Measurements from ENCODE around the gene LCNL1. TPM values are rescaled to one million over a fixed set of nuclear protein-coding genes. Genes with fewer than 3 reads are reported as not detected.
A peak's percentile ranks its signal among the peaks of the same experiment; 100 is the strongest.

The LCNL1 gene
- total RNA-seq, 6 donors from 2014 or later, result 0.61 to 6.3 (median 1.8) TPM; not detected in 1

DNA sequence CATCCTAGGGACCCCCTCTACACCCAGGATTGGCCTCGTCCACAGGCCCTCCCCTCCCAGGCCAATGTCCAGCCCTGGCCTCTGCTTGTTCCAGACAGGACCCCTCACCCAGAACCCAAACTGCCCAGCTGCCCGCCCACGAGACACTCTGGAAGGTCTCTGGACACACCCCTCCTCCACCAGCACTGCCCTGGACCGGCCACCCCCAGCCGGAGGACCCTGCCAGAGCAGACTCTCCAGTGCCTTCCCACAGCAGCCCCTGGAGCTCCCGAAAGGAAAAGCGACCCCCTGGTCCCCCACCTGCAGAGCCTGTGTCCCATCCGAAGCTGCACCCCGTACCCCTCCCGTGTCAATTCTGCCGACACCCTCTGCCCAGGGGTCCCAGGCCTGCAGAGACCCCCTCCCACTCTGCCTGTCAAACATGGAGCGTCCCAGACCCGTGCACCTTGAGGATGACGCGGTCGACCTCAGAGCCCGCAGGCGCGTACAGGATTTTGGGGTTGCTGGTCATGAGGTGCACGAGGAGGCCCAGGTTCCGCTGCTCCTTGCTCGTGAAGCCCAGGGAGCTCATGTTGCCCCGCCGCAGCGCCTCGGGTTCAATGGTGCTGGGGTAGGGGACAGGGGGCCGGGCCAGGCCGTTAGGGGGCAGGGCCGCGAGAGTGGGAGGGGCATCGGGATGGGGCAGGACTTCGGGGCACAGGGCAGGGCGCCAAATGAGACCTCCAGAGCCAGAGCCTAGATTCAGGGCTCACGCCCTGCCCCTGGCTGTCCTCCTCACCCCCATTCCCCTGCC lies 37.3 kb downstream of the LCNL1 start:
- no peaks in the 10 kb centered on the region for H3K4me1 ChIP-seq
- TF ChIP-seq EP300 (IDR thresholded peaks at IDR 0.05), result no peak
- TF ChIP-seq, protein P1, sequence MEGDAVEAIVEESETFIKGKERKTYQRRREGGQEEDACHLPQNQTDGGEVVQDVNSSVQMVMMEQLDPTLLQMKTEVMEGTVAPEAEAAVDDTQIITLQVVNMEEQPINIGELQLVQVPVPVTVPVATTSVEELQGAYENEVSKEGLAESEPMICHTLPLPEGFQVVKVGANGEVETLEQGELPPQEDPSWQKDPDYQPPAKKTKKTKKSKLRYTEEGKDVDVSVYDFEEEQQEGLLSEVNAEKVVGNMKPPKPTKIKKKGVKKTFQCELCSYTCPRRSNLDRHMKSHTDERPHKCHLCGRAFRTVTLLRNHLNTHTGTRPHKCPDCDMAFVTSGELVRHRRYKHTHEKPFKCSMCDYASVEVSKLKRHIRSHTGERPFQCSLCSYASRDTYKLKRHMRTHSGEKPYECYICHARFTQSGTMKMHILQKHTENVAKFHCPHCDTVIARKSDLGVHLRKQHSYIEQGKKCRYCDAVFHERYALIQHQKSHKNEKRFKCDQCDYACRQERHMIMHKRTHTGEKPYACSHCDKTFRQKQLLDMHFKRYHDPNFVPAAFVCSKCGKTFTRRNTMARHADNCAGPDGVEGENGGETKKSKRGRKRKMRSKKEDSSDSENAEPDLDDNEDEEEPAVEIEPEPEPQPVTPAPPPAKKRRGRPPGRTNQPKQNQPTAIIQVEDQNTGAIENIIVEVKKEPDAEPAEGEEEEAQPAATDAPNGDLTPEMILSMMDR (IDR thresholded peaks at IDR 0.05), result no peak
- H3K27me3 ChIP-seq, result no peaks in the 10 kb centered on the region
- peaks cover 0 to 37% (median 24%) of the 10 kb centered on the region in 4 donors for H3K36me3 ChIP-seq
- DNase-seq (peak in 1 of 2 donors; percentile 67), ATAC-seq (ENCODE audit: low FRiP score in 2 of 2) (no peak)
- WGBS, 2 donors, result 94 to 95% methylated on average over 23 to 34 of the region's 34 CpGs
- H3K4me3 ChIP-seq, result no peak overlapping the region
- no peak overlapping the region for H3K27ac ChIP-seq
- no peaks in the 10 kb centered on the region for H3K9me3 ChIP-seq

DNA sequence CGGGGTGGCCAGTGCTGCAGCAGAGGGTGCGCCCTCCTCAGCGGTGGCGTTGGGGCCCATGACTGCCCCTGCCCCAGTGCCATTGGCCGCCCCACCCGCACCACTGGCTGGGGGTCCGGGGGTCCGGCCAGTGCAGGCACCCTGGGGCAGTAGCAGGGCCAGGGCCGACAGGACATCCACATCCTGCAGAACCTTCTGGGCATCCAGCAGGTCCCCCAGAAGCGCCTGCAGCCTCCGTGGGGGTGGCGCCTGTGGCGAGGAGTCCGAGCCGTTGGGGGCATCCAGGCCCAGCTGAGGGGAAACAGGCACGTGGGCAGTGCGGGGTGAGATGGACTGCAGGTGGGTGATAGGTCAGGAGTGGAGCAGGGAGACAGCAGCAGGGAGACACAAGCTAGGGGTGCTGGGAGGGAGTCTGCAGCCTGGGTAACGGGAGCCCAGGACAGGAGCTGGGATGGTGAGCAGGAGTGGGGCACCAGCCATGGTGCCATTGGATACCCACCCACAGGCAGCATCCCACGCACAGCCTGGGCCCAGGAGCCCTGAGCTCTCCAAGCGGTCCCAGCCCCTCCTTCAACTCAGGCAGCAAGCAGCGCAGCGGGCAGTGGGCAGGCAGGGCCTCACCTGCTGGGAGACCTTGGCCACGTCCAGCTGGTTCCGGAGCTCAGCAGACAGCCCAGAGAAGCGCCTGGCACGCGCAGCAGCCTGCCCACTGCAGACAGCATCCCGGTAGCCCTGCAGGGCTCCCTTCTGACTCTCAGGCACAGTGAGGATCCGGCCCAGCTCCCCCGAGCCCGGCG lies 38.2 kb downstream of the LCNL1 start:
- Histone ChIP-seq H3K4me1 (peaks cover 0 to under 1% (median 0%) of the 10 kb centered on the region in 4 donors), H3K4me3 (no peak overlapping the region), H3K9me3 (no peaks in the 10 kb centered on the region), H3K36me3 (peaks cover 0 to 29% (median 17%) of the 10 kb centered on the region in 4 donors), H3K27ac (no peak overlapping the region), H3K27me3 (no peaks in the 10 kb centered on the region)
- TF ChIP-seq POLR2A (IDR thresholded peaks at IDR 0.05) (no peak), EP300 (IDR thresholded peaks at IDR 0.05) (no peak), POLR2AphosphoS5 (IDR thresholded peaks at IDR 0.05) (no peak)
- TF ChIP-seq, protein P1 (IDR thresholded peaks at IDR 0.05), result no peak
- no peak for ATAC-seq (ENCODE audit: low FRiP score in 2 of 2)
- WGBS, 2 donors, result 94 to 96% methylated on average over 8 to 21 of the region's 32 CpGs
- DNase-seq, result peak in 1 of 2 donors; percentile 81

DNA sequence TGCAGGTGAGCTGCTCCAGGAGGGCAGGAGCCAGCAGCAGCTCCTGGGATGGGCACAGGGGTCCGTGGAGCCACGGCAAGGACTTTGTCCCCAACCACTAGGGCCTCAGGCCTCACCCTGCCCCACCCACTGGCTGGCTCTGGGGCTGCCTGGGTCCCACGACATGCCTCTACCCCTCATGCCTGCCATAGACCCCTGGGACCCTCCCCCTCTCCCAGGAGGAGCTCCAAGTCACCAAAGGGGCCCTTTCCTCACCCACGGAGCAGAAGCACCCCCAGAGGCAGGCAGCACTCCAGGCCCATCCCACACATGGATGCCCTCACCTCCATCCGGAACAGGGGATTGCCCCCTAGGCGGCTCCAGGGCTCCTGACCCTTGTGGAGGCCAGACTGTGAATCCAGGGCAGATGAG lies 38.8 kb downstream of the LCNL1 start:
- DNase-seq, result no peak

DNA sequence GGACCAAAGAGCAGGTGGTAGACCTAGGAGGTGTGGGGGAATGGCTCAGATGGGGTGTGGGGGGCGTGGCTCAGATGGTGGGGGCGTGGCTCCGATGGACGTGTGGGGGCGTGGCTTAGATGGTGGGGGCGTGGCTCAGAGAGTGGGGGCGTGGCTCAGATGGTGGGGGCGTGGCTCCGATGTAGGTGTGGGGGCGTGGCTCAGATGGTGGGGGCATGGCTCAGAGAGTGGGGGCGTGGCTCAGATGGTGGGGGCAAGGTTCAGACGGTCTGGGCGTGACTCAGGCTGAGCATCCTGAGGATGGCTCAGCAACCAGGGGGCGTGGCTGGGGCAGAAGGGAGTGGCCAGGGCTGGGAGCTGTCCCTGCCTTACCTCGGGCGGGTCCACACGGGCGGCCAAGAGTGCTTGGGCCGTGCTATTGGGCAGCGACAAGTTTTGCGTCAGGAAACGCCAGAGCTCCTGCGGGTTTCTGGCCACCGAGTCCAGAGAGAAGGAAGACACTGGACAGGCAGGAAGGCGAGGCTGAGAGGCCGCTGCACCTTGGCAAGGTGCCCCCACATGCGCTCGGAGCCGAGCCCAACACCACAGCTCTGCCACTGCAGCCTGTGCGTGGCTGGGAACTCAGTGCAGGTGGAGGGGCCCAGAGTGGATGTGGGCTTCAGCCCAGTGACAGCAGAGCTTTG lies 39.3 kb downstream of the LCNL1 start:
- WGBS, 2 donors, result 77% methylated on average over 18 to 20 of the region's 30 CpGs
- peak; percentile 12 to 58 for ATAC-seq (ENCODE audit: low FRiP score in 2 of 2)
- H3K4me1 ChIP-seq, result peaks cover under 1 to 12% (median 5%) of the 10 kb centered on the region in 4 donors
- no peaks in the 10 kb centered on the region for H3K9me3 ChIP-seq
- H3K4me3 ChIP-seq, result no peak overlapping the region
- peak; percentile 42 to 84 for DNase-seq
- H3K27me3 ChIP-seq, result no peaks in the 10 kb centered on the region
- TF ChIP-seq POLR2AphosphoS5 (IDR thresholded peaks at IDR 0.05), result no peak
- TF ChIP-seq POLR2A (IDR thresholded peaks at IDR 0.05), result no peak
- no peak for TF ChIP-seq EP300 (IDR thresholded peaks at IDR 0.05)
- TF ChIP-seq, protein P1 (IDR thresholded peaks at IDR 0.05), result no peak
- peaks cover 0 to 18% (median 8%) of the 10 kb centered on the region in 4 donors for H3K36me3 ChIP-seq
- H3K27ac ChIP-seq, result no peak overlapping the region

More for the DNA sequence above, 38.8 kb downstream of the LCNL1 start:
- ATAC-seq (ENCODE audit: low FRiP score in 2 of 2), result no peak
- Histone ChIP-seq H3K4me1 (peaks cover 0 to 7% (median 0%) of the 10 kb centered on the region in 4 donors), H3K27ac (no peak overlapping the region), H3K36me3 (peaks cover 0 to 23% (median 13%) of the 10 kb centered on the region in 4 donors), H3K4me3 (no peak overlapping the region), H3K9me3 (no peaks in the 10 kb centered on the region), H3K27me3 (no peaks in the 10 kb centered on the region)
- no peak for TF ChIP-seq POLR2AphosphoS5 (IDR thresholded peaks at IDR 0.05)
- no peak for TF ChIP-seq EP300 (IDR thresholded peaks at IDR 0.05)
- no peak for TF ChIP-seq POLR2A (IDR thresholded peaks at IDR 0.05)
- TF ChIP-seq, protein P1 (IDR thresholded peaks at IDR 0.05), result no peak
- 95 to 100% methylated on average over 1 to 6 of the region's 6 CpGs for WGBS, 2 donors

Data from upper lobe of left lung (tissue), 6 donors.